GM18526 (cell line): ENCODE measurements around the gene SLC5A10.

ENCODE experiments used
- POLR2A ChIP-seq: IDR thresholded peaks from 3 replicates; pipeline ENCODE4 v1.6.1; 2011; ENCODE audit not compliant: insufficient read length; ENCODE audit errors: extremely low read depth

The SLC5A10 gene

DNA sequence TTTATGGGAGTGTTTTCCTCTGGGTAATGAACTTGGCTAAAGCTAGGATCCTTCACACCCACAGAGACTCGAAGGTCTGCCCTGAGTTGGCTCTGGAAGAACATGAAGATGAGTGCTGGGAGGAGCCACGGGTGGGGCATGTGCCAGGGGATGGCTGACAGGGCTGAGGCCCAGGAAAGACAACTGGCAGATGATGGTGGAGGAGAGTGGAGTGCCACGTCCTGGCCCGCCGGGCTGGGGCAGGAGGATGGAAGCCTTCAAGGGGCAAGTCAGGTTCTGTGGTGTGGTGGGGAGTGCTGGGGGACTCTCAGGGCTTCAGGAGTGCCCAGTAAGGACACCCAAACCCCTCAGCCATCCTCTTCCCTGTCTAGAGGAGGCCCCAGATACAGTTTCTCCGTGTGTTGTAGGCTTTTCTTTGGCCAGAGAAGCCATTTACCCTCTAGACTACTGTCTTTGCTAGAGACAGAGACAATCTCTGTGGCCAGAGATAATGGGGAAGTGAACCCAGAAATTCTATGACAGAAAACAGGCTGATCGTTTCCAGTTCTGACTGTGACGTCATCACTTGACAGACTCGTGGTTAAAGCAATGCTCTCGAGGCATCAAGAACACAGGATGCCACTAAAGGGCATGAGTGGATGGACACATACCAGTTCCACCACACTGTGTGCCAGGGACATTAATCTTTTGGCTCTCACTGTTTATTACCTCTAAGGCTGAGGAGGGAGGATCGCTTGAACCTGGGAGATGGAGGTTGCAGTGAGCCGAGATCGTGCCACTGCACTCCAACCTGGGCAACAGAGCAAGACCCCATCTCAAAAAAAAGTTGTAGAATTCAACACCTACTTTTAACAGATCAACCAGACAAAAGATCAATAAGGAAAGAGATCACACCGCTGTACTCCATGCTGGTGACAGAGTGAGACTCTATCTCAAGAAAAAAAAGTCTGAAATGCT is 18.6 kb upstream of the SLC5A10 start:
- no peak for TF ChIP-seq POLR2A

DNA sequence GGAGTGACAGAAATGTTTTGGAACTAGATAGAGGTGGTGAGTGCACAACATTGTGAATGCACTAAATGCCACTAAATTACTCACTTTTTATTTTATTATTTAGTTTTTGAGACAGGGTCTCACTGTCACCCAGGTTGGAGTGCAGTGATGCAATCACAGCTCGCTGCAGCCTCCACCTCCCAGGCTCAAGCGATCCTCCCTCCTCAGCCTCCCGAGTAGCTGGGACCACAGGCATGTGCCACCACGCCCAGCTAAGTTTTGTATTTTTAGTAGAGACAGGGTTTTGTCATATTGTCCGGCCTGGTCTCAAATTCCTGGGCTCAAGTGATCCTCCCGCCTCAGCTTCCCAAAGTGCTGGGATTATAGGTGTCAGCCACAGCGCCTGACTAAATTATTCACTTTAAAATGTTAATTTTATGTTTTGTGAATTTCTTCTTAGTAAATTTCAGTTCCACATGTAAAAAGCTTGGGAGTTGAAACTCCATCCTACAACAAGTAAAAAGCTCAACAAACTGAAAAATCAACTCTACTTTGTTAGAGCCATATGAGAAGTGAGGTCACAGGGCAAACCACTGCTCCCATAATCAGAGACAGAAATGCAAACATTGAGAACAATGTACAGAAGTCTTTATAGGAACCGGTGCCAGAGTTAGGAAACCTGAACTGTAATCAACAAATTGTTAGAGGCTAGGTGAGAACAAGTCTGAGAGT is 13.8 kb upstream of the SLC5A10 start:
- no peak for TF ChIP-seq POLR2A

- no peak for TF ChIP-seq POLR2A
These were observed 13.3 kb upstream of the SLC5A10 start for GRCh38 chr17:18938692-18939023.

DNA sequence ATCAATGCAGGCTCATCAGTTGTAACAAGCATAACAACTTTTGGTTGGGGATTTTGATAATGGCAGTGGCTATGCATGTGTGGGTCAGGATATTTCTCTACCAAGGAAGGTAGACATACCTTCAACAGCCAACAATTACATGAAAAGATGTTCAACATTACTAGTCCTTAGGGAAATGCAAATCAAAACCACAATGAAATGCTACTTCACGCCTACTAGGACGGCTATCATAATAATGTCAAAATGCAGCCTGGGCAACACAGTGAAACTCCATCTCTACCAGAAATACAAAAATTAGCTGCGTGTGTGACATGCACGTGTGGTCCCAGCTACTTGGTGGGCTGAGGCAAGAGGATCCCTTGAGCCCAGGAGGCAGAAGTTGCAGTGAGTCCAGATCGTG is 7.3 kb upstream of the SLC5A10 start:
- no peak for TF ChIP-seq POLR2A

GRCh38 chr17:18946536-18946935 is 5.4 kb upstream of the SLC5A10 start:
- no peak for TF ChIP-seq POLR2A

- no peak for TF ChIP-seq POLR2A
These were observed 4.1 kb upstream of the SLC5A10 start for GRCh38 chr17:18947866-18948265.

DNA sequence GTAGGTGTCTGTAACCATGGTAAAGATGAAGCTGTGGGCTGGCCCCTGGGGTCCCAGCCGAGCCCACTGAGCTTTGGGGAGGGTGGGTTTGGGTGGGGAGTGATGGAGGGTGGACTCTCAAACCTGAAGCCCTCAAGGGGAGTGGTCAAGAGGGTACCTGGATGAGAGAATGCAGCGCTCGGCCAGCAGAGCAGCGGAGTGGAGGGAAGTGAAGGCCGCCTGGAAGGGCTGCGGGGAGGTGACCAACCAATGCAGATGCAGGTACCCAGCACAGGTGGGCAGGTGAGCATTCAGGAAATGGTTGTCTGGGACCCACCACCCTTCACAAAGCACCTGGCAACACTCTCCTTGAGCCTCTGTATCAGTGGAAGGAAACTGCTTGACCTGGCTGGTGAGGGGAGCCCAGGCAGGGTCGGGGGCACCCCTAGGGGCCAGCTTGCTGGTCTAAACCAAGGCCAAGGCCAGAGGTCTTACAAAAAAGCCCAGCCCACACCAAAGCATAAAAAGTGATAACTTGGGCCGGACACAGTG is 3.4 kb upstream of the SLC5A10 start:
- no peak for TF ChIP-seq POLR2A

DNA sequence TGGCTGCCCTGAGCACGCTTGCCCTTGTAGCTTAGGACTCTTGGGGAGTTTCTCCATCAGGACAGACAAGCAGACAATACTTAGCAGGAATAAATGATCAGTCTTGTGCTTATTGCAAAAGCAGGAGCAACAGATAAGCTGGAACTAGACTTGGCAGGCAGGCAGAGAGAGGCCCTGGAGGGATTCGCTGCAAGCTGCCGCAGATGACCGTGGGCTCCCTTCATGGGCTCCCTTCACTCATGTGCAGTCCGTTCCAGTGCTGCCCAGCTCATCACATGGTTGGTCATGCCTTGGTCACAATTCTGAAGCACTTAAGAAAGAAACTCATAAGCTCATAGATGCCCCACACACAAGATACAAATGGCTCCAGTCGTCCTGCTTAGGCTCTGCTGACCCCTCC is 2.4 kb upstream of the SLC5A10 start:
- TF ChIP-seq POLR2A: no peak

- no peak for TF ChIP-seq POLR2A
These were observed 1.6 kb upstream of the SLC5A10 start for GRCh38 chr17:18950346-18950745.

DNA sequence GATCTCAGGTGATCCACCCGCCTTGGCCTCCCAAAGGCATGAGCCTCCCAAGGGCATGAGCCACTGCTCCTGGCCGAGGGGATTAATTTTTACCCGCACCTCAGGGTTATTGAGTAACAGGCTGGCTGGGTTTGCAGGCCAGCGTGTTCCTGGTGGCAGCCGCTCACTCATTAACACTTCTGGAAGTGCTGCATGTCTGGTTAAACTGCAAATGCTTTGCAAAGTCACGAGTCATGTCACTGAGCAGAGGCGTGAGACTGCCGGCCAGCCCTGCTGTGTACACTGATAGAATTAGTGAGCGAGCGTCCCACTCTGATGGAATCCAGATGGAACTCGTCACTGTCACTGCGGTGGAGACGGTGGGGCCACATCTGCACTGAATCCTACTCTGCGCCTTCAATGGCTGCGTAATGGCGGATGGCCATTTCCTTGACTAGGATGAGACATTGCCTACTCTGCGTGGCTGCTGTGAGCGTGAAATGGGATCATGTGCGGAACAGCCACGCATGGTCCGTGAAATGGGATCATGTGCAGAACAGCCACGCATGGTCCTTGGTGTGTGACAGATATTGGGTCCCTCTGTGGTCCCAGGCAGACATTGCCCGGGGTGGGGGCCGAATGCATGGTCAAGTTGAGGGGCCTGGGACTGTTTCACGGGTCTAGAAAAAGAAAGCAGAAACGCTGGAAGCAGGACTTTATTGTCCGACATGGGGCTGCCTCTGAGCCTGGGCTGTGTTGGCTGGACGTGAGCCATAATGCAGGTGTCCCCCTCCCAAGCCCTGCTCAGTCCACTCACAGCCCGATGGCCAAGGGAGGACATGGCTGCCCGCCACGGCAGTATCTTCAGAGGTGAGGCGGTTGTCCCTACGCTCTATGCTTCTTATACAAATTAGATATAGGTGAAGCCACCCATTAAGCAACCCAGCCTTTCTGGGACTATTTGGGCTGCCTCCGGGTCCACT is 740 bp upstream of the SLC5A10 start:
- no peak for TF ChIP-seq POLR2A

DNA sequence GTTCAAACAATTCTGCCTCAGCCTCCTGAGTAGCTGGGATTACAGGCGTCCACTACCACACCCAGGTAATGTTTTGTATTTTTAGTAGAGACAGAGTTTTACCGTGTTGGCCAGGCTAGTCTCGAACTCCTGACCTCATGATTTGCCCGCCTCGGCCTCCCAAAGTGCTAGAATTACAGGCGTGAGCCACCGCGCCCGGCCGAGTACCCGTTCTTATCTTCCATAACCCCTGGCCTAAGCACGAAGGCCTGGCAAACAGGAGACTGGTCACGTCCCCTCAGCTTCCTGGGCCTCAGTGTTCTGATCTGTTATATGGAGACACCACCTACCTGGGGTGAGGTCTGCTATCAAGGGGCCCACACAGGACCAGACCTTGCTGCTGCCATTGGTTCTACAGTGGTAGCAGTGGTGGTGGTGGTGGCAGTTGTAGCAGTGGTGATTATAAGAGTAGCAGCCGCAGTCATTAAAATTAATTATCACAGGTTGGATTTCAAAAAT is 1.3 kb downstream of the SLC5A10 start:
- TF ChIP-seq POLR2A: no peak

DNA sequence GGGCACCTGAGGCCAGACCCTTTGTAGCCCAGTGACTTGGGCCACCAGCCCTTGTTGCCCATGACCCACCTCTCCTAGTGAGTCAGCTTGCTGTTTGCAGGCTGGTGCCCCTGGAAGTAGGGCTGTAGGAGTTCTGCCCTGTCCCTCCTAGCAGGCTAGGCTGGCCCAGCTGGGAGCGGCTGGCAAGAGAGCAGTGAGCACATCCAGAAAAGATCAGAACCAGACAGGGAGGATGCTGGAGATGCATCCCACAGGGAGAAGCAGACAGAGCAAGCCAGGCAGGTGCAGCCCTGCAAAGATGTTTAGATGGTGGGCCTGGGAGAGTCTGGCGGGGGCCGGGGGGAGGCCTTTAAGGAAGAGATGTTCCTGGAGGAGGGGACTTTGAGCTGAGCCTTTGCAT is 2.4 kb downstream of the SLC5A10 start:
- no peak for TF ChIP-seq POLR2A

- TF ChIP-seq POLR2A: no peak
These were observed 3.0 kb downstream of the SLC5A10 start for GRCh38 chr17:18955009-18955408.

- TF ChIP-seq POLR2A: no peak
These were observed 4.6 kb downstream of the SLC5A10 start for GRCh38 chr17:18956581-18956980.

DNA sequence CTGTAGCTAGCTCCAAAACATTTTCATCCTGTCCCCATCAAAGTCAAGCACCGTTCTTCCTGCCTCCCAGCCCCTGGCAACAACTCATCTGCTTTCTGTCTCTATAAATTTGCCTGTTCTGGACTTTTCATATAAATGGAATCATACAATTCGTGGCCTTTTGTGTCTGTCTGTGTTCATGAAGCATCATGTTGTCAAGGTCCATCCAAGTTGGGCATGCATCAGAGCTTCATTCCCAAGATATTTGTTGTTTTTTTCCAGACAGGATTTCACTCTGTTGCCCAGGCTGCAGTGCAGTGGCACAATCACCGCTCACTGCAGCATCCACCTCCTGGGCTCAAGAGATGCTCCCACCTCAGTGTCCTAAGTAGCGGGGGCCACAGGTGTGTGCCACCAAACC is 5.9 kb downstream of the SLC5A10 start:
- TF ChIP-seq POLR2A: no peak
